ENCODE results near the gene NLE1.

NLE1 gene

DNA sequence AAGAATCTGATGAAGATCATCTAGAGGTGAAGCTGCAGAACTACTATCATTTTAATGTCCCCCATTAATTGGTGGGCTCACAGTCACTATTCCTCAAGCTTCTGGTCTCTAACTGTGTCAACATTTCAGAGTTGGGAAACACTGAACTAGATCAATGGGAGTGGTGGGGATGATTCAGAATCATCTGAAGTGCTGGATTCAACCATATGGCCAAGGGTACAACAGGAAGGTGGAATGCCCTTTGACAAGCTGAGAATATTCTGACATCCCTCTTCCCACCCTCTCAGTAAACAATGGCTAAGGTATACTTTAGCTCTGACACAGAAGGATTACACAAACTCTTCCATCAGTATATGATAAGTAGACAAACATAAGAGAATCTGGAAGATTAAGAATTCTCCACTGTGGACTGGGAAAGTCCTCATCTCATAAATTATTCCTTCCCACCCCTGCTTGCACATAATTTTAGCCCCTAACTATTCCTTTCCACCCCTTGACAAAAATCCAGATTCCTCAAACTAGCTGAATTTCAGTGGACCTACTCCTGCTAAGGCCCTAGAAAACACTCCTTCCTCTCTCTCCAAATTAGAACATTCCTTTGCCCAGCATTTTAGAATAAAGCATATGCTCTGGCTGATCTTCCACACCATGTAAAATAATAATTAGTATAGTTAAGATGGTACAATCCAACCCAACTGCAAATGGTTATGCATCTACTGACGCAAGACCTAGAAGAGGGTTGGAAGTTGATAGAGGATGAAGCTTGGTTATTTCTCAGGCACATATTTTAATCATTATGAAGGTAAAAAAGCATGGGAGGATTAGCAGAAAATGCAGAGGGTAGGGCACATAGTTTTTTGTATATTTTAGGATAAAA is 62.3 kb downstream of the NLE1 start:
- no peak overlapping the region for H3K4me3 ChIP-seq (ENCODE audit: low read length)
- no peak for TF ChIP-seq ZNF274 (IDR thresholded peaks at IDR 0.05; ENCODE audit: low read depth, low read length)

Measured in GM08714 (cell line).